CD14-positive monocyte (primary cell): ENCODE results near the gene ALOX12B. TPM values are rescaled to one million over a fixed set of nuclear protein-coding genes. Genes with fewer than 3 reads are reported as not detected.
"Not testable (repeated sequence)": the region's sequence is repeated elsewhere in the genome, so short reads cannot be mapped to it uniquely, and the experiment has no call there.

Source experiments
- DNase-seq, 3 donors: peaks; one replicate each; pipeline ENCODE4 v3.0.0-alpha.2; 2011 to 2022
- H2AFZ ChIP-seq: 2 replicates; pipeline ENCODE4 v1.6.0; 2012; ENCODE audit warnings: mild to moderate bottlenecking, low read depth, low read length, inconsistent platforms; ENCODE audit not compliant: insufficient read depth, poor library complexity, severe bottlenecking
- H3K27ac ChIP-seq, 2 donors: 1 replicate in 1 of 2; 2 replicates in 1 of 2; pipeline ENCODE4 v1.5.1; 2012 to 2013; ENCODE audit warnings: low read length in 2 of 2, control low read depth in 1 of 2, inconsistent platforms in 1 of 2, low read depth in 1 of 2, mild to moderate bottlenecking in 1 of 2
- H3K27me3 ChIP-seq, 2 donors: one replicate each; pipeline versions ENCODE4 v1.6.0 to v1.6.1; 2011 to 2013; ENCODE audit warnings: low read length in 2 of 2; ENCODE audit not compliant: control insufficient read depth in 2 of 2, insufficient read depth in 2 of 2
- H3K36me3 ChIP-seq, 2 donors: replicated peaks in 1 of 2; 1 replicate in 1 of 2; 2 replicates in 1 of 2; pipeline versions ENCODE4 v1.5.1 to v1.6.1; 2012 to 2013; ENCODE audit warnings: low read length in 2 of 2, control low read depth in 1 of 2, inconsistent platforms in 1 of 2, mild to moderate bottlenecking in 1 of 2; ENCODE audit not compliant: insufficient read depth in 2 of 2, control insufficient read depth in 1 of 2
- H3K4me1 ChIP-seq, 2 donors: 1 replicate in 1 of 2; 2 replicates in 1 of 2; pipeline versions ENCODE4 v1.5.1 to v1.6.1; 2012 to 2013; ENCODE audit warnings: low read length in 2 of 2, control low read depth in 1 of 2, inconsistent platforms in 1 of 2, mild to moderate bottlenecking in 1 of 2, moderate library complexity in 1 of 2; ENCODE audit not compliant: insufficient read depth in 2 of 2, control insufficient read depth in 1 of 2
- H3K4me2 ChIP-seq: replicated peaks from 2 replicates; pipeline ENCODE3; 2012; ENCODE audit warnings: low read length, moderate library complexity, mild to moderate bottlenecking; ENCODE audit not compliant: poor library complexity, severe bottlenecking; ENCODE audit errors: extremely low read depth
- H3K4me3 ChIP-seq, 3 experiments: fragments of 200-600 bp in 1 of 3; sonication (generic) in 1 of 3; replicated peaks in 1 of 3; 1 replicate in 2 of 3; 2 replicates in 1 of 3; pipeline ENCODE4 v1.5.1; 2011 to 2013; ENCODE audit warnings: low read length in 3 of 3, mild to moderate bottlenecking in 3 of 3, control low read depth in 2 of 3, low read depth in 2 of 3, inconsistent platforms in 1 of 3, moderate library complexity in 1 of 3
- H3K79me2 ChIP-seq: 2 replicates; pipeline ENCODE4 v1.6.0; 2012; ENCODE audit warnings: mild to moderate bottlenecking, control low read depth, inconsistent platforms, low read length, moderate library complexity; ENCODE audit not compliant: insufficient read depth
- H3K9ac ChIP-seq: 2 replicates; pipeline ENCODE4 v1.6.0; 2017; ENCODE audit warnings: low read length, mild to moderate bottlenecking; ENCODE audit not compliant: insufficient read depth, poor library complexity, severe bottlenecking
- H3K9me3 ChIP-seq, 2 donors: replicated peaks in 1 of 2; 1 replicate in 1 of 2; 2 replicates in 1 of 2; pipeline versions ENCODE4 v1.5.1 to v1.6.1; 2012 to 2013; ENCODE audit warnings: low read length in 2 of 2, control low read depth in 1 of 2; ENCODE audit not compliant: control insufficient read depth in 1 of 2, insufficient read depth in 1 of 2
- H4K20me1 ChIP-seq: 2 replicates; pipeline ENCODE4 v1.6.0; 2012; ENCODE audit warnings: mild to moderate bottlenecking, low read length, control low read depth, moderate library complexity; ENCODE audit not compliant: insufficient read depth
- H3K27ac Mint-ChIP-seq, 7 donors: one replicate each; pipeline ENCODE4 v1.8.0; 2020; ENCODE audit warnings: mild to moderate bottlenecking in 7 of 7, mixed read lengths in 7 of 7, moderate library complexity in 6 of 7, inconsistent platforms in 2 of 7
- H3K27me3 Mint-ChIP-seq, 3 donors: one replicate each; pipeline ENCODE4 v1.8.0; 2021 to 2022; ENCODE audit warnings: low read depth in 3 of 3, mild to moderate bottlenecking in 3 of 3, mixed read lengths in 3 of 3, moderate library complexity in 3 of 3, inconsistent platforms in 1 of 3
- H3K36me3 Mint-ChIP-seq, 2 donors: one replicate each; pipeline ENCODE4 v1.8.0; 2020; ENCODE audit warnings: mixed read lengths in 2 of 2, inconsistent platforms in 1 of 2, mild to moderate bottlenecking in 1 of 2
- H3K4me1 Mint-ChIP-seq: one replicate; pipeline ENCODE4 v1.8.0; 2020; ENCODE audit warnings: mild to moderate bottlenecking, mixed read lengths
- H3K4me3 Mint-ChIP-seq, 2 donors: one replicate each; pipeline ENCODE4 v1.8.0; 2020; ENCODE audit warnings: mild to moderate bottlenecking in 2 of 2, mixed read lengths in 2 of 2, moderate library complexity in 1 of 2
- H3K9me3 Mint-ChIP-seq, 7 donors: one replicate each; pipeline ENCODE4 v1.8.0; 2020 to 2022; ENCODE audit warnings: mixed read lengths in 7 of 7, mild to moderate bottlenecking in 6 of 7, moderate library complexity in 6 of 7, inconsistent platforms in 2 of 7
- CTCF ChIP-seq: fragments of 200-600 bp; IDR thresholded peaks from one replicate; pipeline ENCODE4 v1.8.0; 2022; ENCODE audit warnings: antibody characterized with exemption, mild to moderate bottlenecking
- WGBS: methylation state at CpG from one replicate; pipeline ENCODE4 v1.1.5; 2013; ENCODE audit warnings: missing lambda C conversion rate; ENCODE audit not compliant: insufficient coverage; 5-methylcytosine and 5-hydroxymethylcytosine counted together
- intact Hi-C, 2 donors: fragments of 100-400 bp; cut with micrococcal nuclease; formaldehyde crosslinking; loops; one replicate each; pipeline versions ENCODE4 v1.15.0 to v1.15.1; 2023
- polyA plus RNA-seq, 3 donors: library from polyadenylated mRNA; depleted of rRNA in 1 of 3; unstranded in 2 of 3; stranded (reverse) in 1 of 3; fragments of 300-500 nt in 2 of 3; fragments of >200 nt in 1 of 3; fragmentation: Illumina TruSeq in 2 of 3; gene quantifications; 1 replicate in 2 of 3; 2 replicates in 1 of 3; pipeline ENCODE4 v1.2.3, GENCODE V29; 2012 to 2021
- small RNA-seq: library from RNA; depleted of rRNA; stranded (forward); fragments of <200 nt; gene quantifications from one replicate; pipeline ENCODE3, GENCODE V24; 2012; ENCODE audit warnings: low read depth; ENCODE audit not compliant: insufficient read length

The ALOX12B gene
- polyA plus RNA-seq, 3 donors: not detected

- intact Hi-C loops: no loop called here
- peaks cover 12 to 19% of the 10 kb centered on the region in 2 donors for H3K36me3 Mint-ChIP-seq
- Histone ChIP-seq H3K4me3 (no peak overlapping the region), H3K27me3 (no peaks in the 10 kb centered on the region), H2AFZ (no peak overlapping the region), H3K27ac (peak overlapping the region in 1 of 2 donors; percentile 77), H3K4me2 (no peak overlapping the region), H3K9me3 (no peaks in the 10 kb centered on the region), H3K36me3 (no peaks in the 10 kb centered on the region), H3K9ac (no peak overlapping the region), H3K4me1 (peaks cover 38 to 47% of the 10 kb centered on the region in 2 donors), H3K79me2 (no peaks in the 10 kb centered on the region), H4K20me1 (no peaks in the 10 kb centered on the region)
- no peak for TF ChIP-seq CTCF
- H3K4me1 Mint-ChIP-seq: peaks cover 48% of the 10 kb centered on the region
- H3K9me3 Mint-ChIP-seq: peaks cover 0 to 2% (median 0%) of the 10 kb centered on the region in 7 donors
- no peak overlapping the region for H3K4me3 Mint-ChIP-seq
- peaks cover 2 to 8% (median 2%) of the 10 kb centered on the region in 3 donors for H3K27me3 Mint-ChIP-seq
- 98% methylated on average over 8 of the region's 9 CpGs for WGBS
- no peak for DNase-seq
- H3K27ac Mint-ChIP-seq: peak overlapping the region in 5 of 7 donors; percentile 82 to 93 (median 89)
Measured at GRCh38 chr17:8025176-8025911, 62.2 kb downstream of the ALOX12B start.

- H3K79me2 ChIP-seq, H3K27me3 ChIP-seq, H3K9ac ChIP-seq, intact Hi-C loops, H3K4me3 Mint-ChIP-seq, H3K9me3 Mint-ChIP-seq, H3K36me3 ChIP-seq, H3K9me3 ChIP-seq, H4K20me1 ChIP-seq, H3K27me3 Mint-ChIP-seq: not testable (repeated sequence)
- Mint-ChIP-seq H3K27ac (peak overlapping the region; percentile 82 to 93 (median 92)), H3K4me1 (peaks cover 60% of the 10 kb centered on the region), H3K36me3 (peaks cover 10 to 19% of the 10 kb centered on the region in 2 donors)
- Histone ChIP-seq H3K4me2 (peak overlapping the region; percentile 9), H3K4me3 (peak overlapping the region in 1 of 3 experiments; percentile 29), H3K27ac (peak overlapping the region; percentile 40 to 77), H2AFZ (peak overlapping the region; percentile 43), H3K4me1 (peaks cover 50 to 59% of the 10 kb centered on the region in 2 donors)
- 27% methylated on average over 3 of the region's 6 CpGs for WGBS
- DNase-seq: peak in 2 of 3 donors; percentile 53 to 83
Measured at GRCh38 chr17:8024161-8024560, 63.4 kb downstream of the ALOX12B start.

Small RNA genes within 50 kb of the gene (small RNA-seq; reads per million reads assigned to genes)
- gene MIR4314: not detected

Other genes starting within 250 kb of the ALOX12B start
- 10 to 100 TPM in 1 of 3 donors, not detected in 2; 10.2 TPM for gene TMEM88, start 232.7 kb downstream of the ALOX12B start, polyA plus RNA-seq
- gene NAA38, start 230.2 kb downstream of the ALOX12B start, polyA plus RNA-seq: 100 to 1,000 TPM in 2 of 3 donors, 10 to 100 TPM in 1; 63.8 to 197 (median 148) TPM
- gene CYB5D1, start 229.7 kb downstream of the ALOX12B start, polyA plus RNA-seq: 1 to 10 TPM in 1 of 3 donors, under 1 TPM in 2; 0.50 to 4.8 (median 0.98) TPM
- 10 to 100 TPM in 1 of 3 donors, under 1 TPM in 2; 0.55 to 67.9 (median 0.91) TPM for gene CHD3, start 198.9 kb downstream of the ALOX12B start, polyA plus RNA-seq
- 1 to 10 TPM in 2 of 3 donors, under 1 TPM in 1; 0.59 to 6.7 (median 1.3) TPM for gene RNF227, start 171.4 kb downstream of the ALOX12B start, polyA plus RNA-seq
- 10 to 100 TPM in 1 of 3 donors, not detected in 2; 11.7 TPM for gene KCNAB3, start 157.9 kb downstream of the ALOX12B start, polyA plus RNA-seq
- gene TRAPPC1, start 155.8 kb downstream of the ALOX12B start, polyA plus RNA-seq: 100 to 1,000 TPM; 172 to 266 (median 224) TPM
- 10 to 100 TPM in 1 of 3 donors, 1 to 10 TPM in 2; 4.7 to 22.8 (median 6.5) TPM for gene CNTROB, start 155.5 kb downstream of the ALOX12B start, polyA plus RNA-seq
- gene GUCY2D, start 85.1 kb downstream of the ALOX12B start, polyA plus RNA-seq: under 1 TPM in 2 of 3 donors, not detected in 1; 0.04 to 0.46 TPM
- gene ALOX15B, start 48.7 kb downstream of the ALOX12B start, polyA plus RNA-seq: 1 to 10 TPM; 1.7 to 2.8 (median 2.0) TPM
- not detected for gene ALOXE3, start 30.8 kb upstream of the ALOX12B start, polyA plus RNA-seq
- not detected for gene HES7, start 36.4 kb upstream of the ALOX12B start, polyA plus RNA-seq
- gene PER1, start 64.7 kb upstream of the ALOX12B start, polyA plus RNA-seq: 100 to 1,000 TPM in 1 of 3 donors, 1 to 10 TPM in 2; 5.6 to 457 (median 9.6) TPM
- gene VAMP2, start 75.2 kb upstream of the ALOX12B start, polyA plus RNA-seq: 100 to 1,000 TPM in 1 of 3 donors, 10 to 100 TPM in 2; 10.2 to 139 (median 14.5) TPM
- gene TMEM107, start 88.7 kb upstream of the ALOX12B start, polyA plus RNA-seq: 10 to 100 TPM; 20.5 to 37.4 (median 31.4) TPM
- 10 to 100 TPM in 2 of 3 donors, 1 to 10 TPM in 1; 5.4 to 14.1 (median 13.9) TPM for gene BORCS6, start 102.5 kb upstream of the ALOX12B start, polyA plus RNA-seq
- gene AURKB, start 122.9 kb upstream of the ALOX12B start, polyA plus RNA-seq: 1 to 10 TPM in 1 of 3 donors, under 1 TPM in 2; 0.38 to 4.2 (median 0.79) TPM
- 10 to 100 TPM in 1 of 3 donors, 1 to 10 TPM in 2; 2.2 to 49.1 (median 4.1) TPM for gene CTC1, start 160.3 kb upstream of the ALOX12B start, polyA plus RNA-seq
- gene PFAS, start 161.6 kb upstream of the ALOX12B start, polyA plus RNA-seq: 10 to 100 TPM in 1 of 3 donors, 1 to 10 TPM in 2; 4.1 to 12.8 (median 4.4) TPM
- 10 to 100 TPM; 27.3 to 34.3 (median 31.7) TPM for gene RANGRF, start 201.0 kb upstream of the ALOX12B start, polyA plus RNA-seq
- 10 to 100 TPM in 1 of 3 donors, 1 to 10 TPM in 1, under 1 TPM in 1; 0.96 to 10.9 (median 3.8) TPM for gene SLC25A35, start 207.7 kb upstream of the ALOX12B start, polyA plus RNA-seq
- not detected for gene ARHGEF15, start 222.5 kb upstream of the ALOX12B start, polyA plus RNA-seq